HepG2 (cell line): Measurements from ENCODE around the gene ZNF771. TPM values are rescaled to one million over a fixed set of nuclear protein-coding genes. Genes with fewer than 3 reads are reported as not detected.

Experiments
- ATF7-NPFF ChIP-seq: sonication (generic); formaldehyde crosslinking; IDR thresholded peaks from 2 replicates; pipeline ENCODE4 v1.8.1; 2023; ENCODE audit warnings: mild to moderate bottlenecking, low read depth, missing genetic modification reagents, moderate library complexity
- ATM ChIP-seq: fragments of 450-650 bp; IDR thresholded peaks from 2 replicates; pipeline ENCODE4 v1.7.1; 2017; ENCODE audit warnings: mild to moderate bottlenecking, borderline replicate concordance
- ATRX ChIP-seq: sonication (generic); formaldehyde crosslinking; IDR thresholded peaks from 2 replicates; pipeline ENCODE4 v1.4.0; 2020; ENCODE audit warnings: missing genetic modification reagents, borderline replicate concordance
- BCL3 ChIP-seq: sonication (generic); formaldehyde crosslinking; IDR thresholded peaks from 2 replicates; pipeline ENCODE4 v1.5.1; 2020; ENCODE audit warnings: mild to moderate bottlenecking, missing genetic modification reagents, moderate library complexity
- CSRNP1 ChIP-seq: sonication (generic); formaldehyde crosslinking; IDR thresholded peaks from 2 replicates; pipeline ENCODE4 v1.8.1; 2023; ENCODE audit warnings: mild to moderate bottlenecking, missing genetic modification reagents
- EED ChIP-seq: sonication (generic); formaldehyde crosslinking; IDR thresholded peaks from 2 replicates; pipeline ENCODE4 v1.5.0; 2020; ENCODE audit warnings: mild to moderate bottlenecking, missing genetic modification reagents
- KDM6A ChIP-seq: IDR thresholded peaks from 2 replicates; pipeline ENCODE4 v1.6.1; 2016; ENCODE audit warnings: low read depth
- NFE2L2 ChIP-seq: fragments of 150-350 bp; IDR thresholded peaks from 2 replicates; pipeline ENCODE4 v1.6.1; 2014; ENCODE audit warnings: low read length
- PHF5A ChIP-seq: IDR thresholded peaks from one replicate; pipeline ENCODE4 v1.6.1; 2018; ENCODE audit warnings: low read depth, missing genetic modification reagents; ENCODE audit not compliant: unreplicated experiment
- POLR2AphosphoS5 ChIP-seq: IDR thresholded peaks from 2 replicates; pipeline ENCODE4 v1.6.1; 2012; ENCODE audit warnings: low read depth, low read length
- SMAD3 ChIP-seq: sonication (generic); formaldehyde crosslinking; IDR thresholded peaks from 2 replicates; pipeline ENCODE4 v1.4.0; 2020; ENCODE audit warnings: missing genetic modification reagents
- SYNCRIP ChIP-seq: fragments of 200-400 bp; formaldehyde crosslinking; IDR thresholded peaks from 2 replicates; pipeline ENCODE4 v1.6.1; 2018; ENCODE audit warnings: mild to moderate bottlenecking, low read depth, low read length; ENCODE audit not compliant: insufficient read depth
- TFAP4 ChIP-seq: sonication (generic); IDR thresholded peaks from 2 replicates; pipeline ENCODE4 v1.6.1; 2016; ENCODE audit warnings: low read depth, borderline replicate concordance
- U2AF1 ChIP-seq: fragments of 200-400 bp; formaldehyde crosslinking; optimal IDR thresholded peaks from 2 replicates; pipeline ENCODE3; 2017; ENCODE audit warnings: mild to moderate bottlenecking, low read depth, low read length
- ZBTB14 ChIP-seq: sonication (generic); formaldehyde crosslinking; IDR thresholded peaks from 2 replicates; pipeline ENCODE4 v1.4.0; 2020; ENCODE audit warnings: missing genetic modification reagents
- ZBTB8A ChIP-seq: sonication (generic); formaldehyde crosslinking; IDR thresholded peaks from 2 replicates; pipeline ENCODE4 v1.4.0; 2020; ENCODE audit warnings: mild to moderate bottlenecking, low read depth, missing genetic modification reagents, borderline replicate concordance
- ZFY ChIP-seq: sonication (generic); formaldehyde crosslinking; IDR thresholded peaks from 2 replicates; pipeline ENCODE4 v1.4.0; 2020; ENCODE audit warnings: missing genetic modification reagents
- ZMYM2 ChIP-seq: sonication (generic); formaldehyde crosslinking; IDR thresholded peaks from 2 replicates; pipeline ENCODE4 v1.8.0; 2022; ENCODE audit warnings: mild to moderate bottlenecking, missing genetic modification reagents
- ZNF101 ChIP-seq: sonication (generic); formaldehyde crosslinking; IDR thresholded peaks from 2 replicates; pipeline ENCODE4 v1.4.0; 2020; ENCODE audit warnings: mild to moderate bottlenecking, low read depth, missing genetic modification reagents, borderline replicate concordance
- ZNF296 ChIP-seq: sonication (generic); formaldehyde crosslinking; conservative IDR thresholded peaks from 2 replicates; pipeline ENCODE4 v1.5.0; 2020; ENCODE audit warnings: mild to moderate bottlenecking, missing genetic modification reagents
- ZNF382 ChIP-seq: sonication (generic); formaldehyde crosslinking; IDR thresholded peaks from 2 replicates; pipeline ENCODE4 v1.5.0; 2020; ENCODE audit warnings: missing genetic modification reagents, mild to moderate bottlenecking, borderline replicate concordance
- ZNF446 ChIP-seq: sonication (generic); formaldehyde crosslinking; IDR thresholded peaks from 2 replicates; pipeline ENCODE4 v1.5.0; 2020; ENCODE audit warnings: mild to moderate bottlenecking, missing genetic modification reagents
- ZNF556 ChIP-seq: sonication (generic); formaldehyde crosslinking; IDR thresholded peaks from 2 replicates; pipeline ENCODE4 v1.4.0; 2020; ENCODE audit warnings: mild to moderate bottlenecking, missing genetic modification reagents, borderline replicate concordance
- ZNF616 ChIP-seq: sonication (generic); formaldehyde crosslinking; IDR thresholded peaks from 2 replicates; pipeline ENCODE4 v1.5.0; 2020; ENCODE audit warnings: low read depth, mild to moderate bottlenecking, missing genetic modification reagents
- ZNF7 ChIP-seq: IDR thresholded peaks from 2 replicates; pipeline ENCODE4 v1.6.1; 2016; ENCODE audit warnings: missing biosample characterization, missing genetic modification reagents
- polyA plus RNA-seq, 8 experiments: library from polyadenylated mRNA; depleted of rRNA in 3 of 8; stranded (reverse) in 7 of 8; unstranded in 1 of 8; fragments of >200 nt; fragmentation: Illumina TruSeq in 4 of 8; extraction: Trizol in 4 of 8; gene quantifications; 2 replicates each; pipeline versions ENCODE4 v1.2.1 to v1.2.3, GENCODE V29; 2011 to 2016; ENCODE audit warnings: low read depth in 4 of 8, missing spikeins in 1 of 8, mixed read lengths in 1 of 8; ENCODE audit not compliant: insufficient read depth in 1 of 8
- total RNA-seq, 5 experiments: library from RNA; depleted of rRNA; stranded (reverse); fragments of >200 nt; fragmentation: Illumina TruSeq; extraction: Trizol; gene quantifications; 2 replicates each; pipeline ENCODE4 v1.2.3, GENCODE V29; 2016; ENCODE audit warnings: low read depth in 1 of 5

ZNF771 gene
- total and polyA plus RNA-seq, 2 of the 13 experiments (the other 11 are each of a cell fraction or from before 2014, with no cell fraction given): 5.0 to 11.8 TPM

GRCh38 chr16:30458561-30459394 lies 51.4 kb downstream of the ZNF771 start (continued):
- TF ChIP-seq ZBTB14 (CRISPR knock-in tag) (no peak), ATF7-NPFF (CRISPR knock-in tag) (peak; percentile 49; the same call in 1 of the 2 replicates), ZNF446 (CRISPR knock-in tag) (peak; percentile 87), ATRX (no peak), ZNF101 (no peak), SMAD3 (no peak), ZNF382 (CRISPR knock-in tag) (no peak), ZNF7 (CRISPR knock-in tag) (no peak), KDM6A (CRISPR knock-in tag) (0 out of 2 replicates have a peak, but pooled peaks have one; percentile 29), ZNF296 (CRISPR knock-in tag) (peak; percentile 57; the same call in 1 of the 2 replicates), SYNCRIP (no peak), ZNF616 (CRISPR knock-in tag) (0 out of 2 replicates have a peak, but pooled peaks have one; percentile 43), BCL3 (CRISPR knock-in tag) (peak; percentile 85), PHF5A (no peak), U2AF1 (no peak), POLR2AphosphoS5 (peak; percentile 26), ZNF556 (CRISPR knock-in tag) (peak; percentile 24; the same call in 1 of the 2 replicates), ZBTB8A (no peak), TFAP4 (no peak), NFE2L2 (no peak), ATM (no peak), ZFY (CRISPR knock-in tag) (peak; percentile 90), EED (CRISPR knock-in tag) (no peak), ZMYM2 (CRISPR knock-in tag) (peak; percentile 92), CSRNP1 (CRISPR knock-in tag) (peak; percentile 70; the same call in 1 of the 2 replicates)
